Body of pancreas (tissue), 4 donors: ENCODE data around the gene C4orf51.

Experiments
- POLR2A ChIP-seq, 3 donors: fragments of 450-650 bp; IDR thresholded peaks; one replicate each; pipeline ENCODE4 v1.6.1; 2016; ENCODE audit warnings: antibody characterized with exemption in 3 of 3, mild to moderate bottlenecking in 2 of 3
- TF ChIP-seq, protein P1 (sequence below), 7 experiments: fragments of 450-650 bp in 4 of 7; fragments of 200-600 bp in 3 of 7; sonication (generic) in 3 of 7; IDR thresholded peaks; one replicate each; pipeline ENCODE4 v1.5.1; 2016 to 2019; ENCODE audit warnings: antibody characterized with exemption in 7 of 7

DNA sequence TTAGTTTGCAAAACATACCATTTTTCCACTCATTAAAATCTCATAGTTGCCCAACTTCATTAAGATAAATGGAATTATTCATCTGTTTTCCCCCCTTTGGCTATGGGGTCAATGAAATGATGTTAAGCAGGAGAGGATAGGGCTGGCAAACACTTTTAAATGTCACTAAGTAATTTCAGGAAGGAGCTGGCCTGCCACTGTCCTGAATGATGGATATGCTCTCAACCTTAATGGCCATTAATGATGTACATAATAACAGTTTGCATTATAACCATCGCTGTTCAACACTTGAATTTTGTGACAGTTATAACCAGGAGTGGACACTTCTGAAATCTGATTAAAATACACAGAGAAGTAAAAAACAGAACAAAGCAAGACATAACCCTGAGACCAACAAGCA lies 77.2 kb downstream of the C4orf51 start:
- TF ChIP-seq, protein P1, sequence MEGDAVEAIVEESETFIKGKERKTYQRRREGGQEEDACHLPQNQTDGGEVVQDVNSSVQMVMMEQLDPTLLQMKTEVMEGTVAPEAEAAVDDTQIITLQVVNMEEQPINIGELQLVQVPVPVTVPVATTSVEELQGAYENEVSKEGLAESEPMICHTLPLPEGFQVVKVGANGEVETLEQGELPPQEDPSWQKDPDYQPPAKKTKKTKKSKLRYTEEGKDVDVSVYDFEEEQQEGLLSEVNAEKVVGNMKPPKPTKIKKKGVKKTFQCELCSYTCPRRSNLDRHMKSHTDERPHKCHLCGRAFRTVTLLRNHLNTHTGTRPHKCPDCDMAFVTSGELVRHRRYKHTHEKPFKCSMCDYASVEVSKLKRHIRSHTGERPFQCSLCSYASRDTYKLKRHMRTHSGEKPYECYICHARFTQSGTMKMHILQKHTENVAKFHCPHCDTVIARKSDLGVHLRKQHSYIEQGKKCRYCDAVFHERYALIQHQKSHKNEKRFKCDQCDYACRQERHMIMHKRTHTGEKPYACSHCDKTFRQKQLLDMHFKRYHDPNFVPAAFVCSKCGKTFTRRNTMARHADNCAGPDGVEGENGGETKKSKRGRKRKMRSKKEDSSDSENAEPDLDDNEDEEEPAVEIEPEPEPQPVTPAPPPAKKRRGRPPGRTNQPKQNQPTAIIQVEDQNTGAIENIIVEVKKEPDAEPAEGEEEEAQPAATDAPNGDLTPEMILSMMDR (IDR thresholded peaks at IDR 0.05) = no peak
- no peak for TF ChIP-seq POLR2A (IDR thresholded peaks at IDR 0.05)
